Liver (tissue), 9 donors: ENCODE measurements around the gene ANAPC4. TPM values are rescaled to one million over a fixed set of nuclear protein-coding genes. Genes with fewer than 3 reads are reported as not detected.

Source experiments
- DNase-seq: peaks from one replicate; pipeline ENCODE4 v3.0.0-alpha.2; 2017; ENCODE audit warnings: low spot score
- H3K27ac ChIP-seq, 2 donors: one replicate each; pipeline ENCODE4 v1.7.0; 2013; ENCODE audit warnings: inconsistent platforms in 2 of 2, low read length in 2 of 2, control low read depth in 1 of 2, low read depth in 1 of 2, mild to moderate bottlenecking in 1 of 2
- H3K27me3 ChIP-seq, 4 donors: one replicate each; pipeline versions ENCODE4 v1.6.1 to v1.7.0; 2013; ENCODE audit warnings: low read length in 3 of 4, inconsistent platforms in 1 of 4, mild to moderate bottlenecking in 1 of 4, moderate library complexity in 1 of 4; ENCODE audit not compliant: control insufficient read depth in 4 of 4, insufficient read depth in 4 of 4
- H3K36me3 ChIP-seq, 4 donors: one replicate each; pipeline versions ENCODE4 v1.6.1 to v1.7.0; 2013; ENCODE audit warnings: low read length in 3 of 4, mild to moderate bottlenecking in 3 of 4, low read depth in 1 of 4, moderate library complexity in 1 of 4; ENCODE audit not compliant: control insufficient read depth in 4 of 4, insufficient read depth in 3 of 4
- H3K4me1 ChIP-seq, 4 donors: one replicate each; pipeline versions ENCODE4 v1.6.1 to v1.7.0; 2013; ENCODE audit warnings: low read length in 3 of 4, mild to moderate bottlenecking in 3 of 4, moderate library complexity in 1 of 4; ENCODE audit not compliant: control insufficient read depth in 4 of 4, insufficient read depth in 4 of 4
- H3K4me3 ChIP-seq, 3 donors: one replicate each; pipeline versions ENCODE4 v1.6.1 to v1.7.0; 2013; ENCODE audit warnings: low read length in 3 of 3, control low read depth in 1 of 3, low read depth in 1 of 3, mild to moderate bottlenecking in 1 of 3
- H3K9ac ChIP-seq, 2 donors: one replicate each; pipeline ENCODE4 v1.7.0; 2013; ENCODE audit warnings: low read length in 2 of 2, mild to moderate bottlenecking in 2 of 2, moderate library complexity in 2 of 2, control low read depth in 1 of 2, low read depth in 1 of 2
- H3K9me3 ChIP-seq, 4 donors: one replicate each; pipeline versions ENCODE4 v1.6.1 to v1.7.0; 2013; ENCODE audit warnings: low read length in 3 of 4; ENCODE audit not compliant: control insufficient read depth in 4 of 4
- ATF3 ChIP-seq: IDR thresholded peaks from 2 replicates; pipeline ENCODE4 v1.6.1; 2016; ENCODE audit warnings: antibody characterized with exemption
- EGR1 ChIP-seq, 2 donors: IDR thresholded peaks; 2 replicates each; pipeline ENCODE4 v1.6.1; 2016 to 2018; ENCODE audit warnings: antibody characterized with exemption in 2 of 2, low read depth in 2 of 2
- FOXA1 ChIP-seq: IDR thresholded peaks from 2 replicates; pipeline ENCODE4 v1.6.1; 2016; ENCODE audit warnings: antibody characterized with exemption
- FOXA2 ChIP-seq: IDR thresholded peaks from 2 replicates; pipeline ENCODE4 v1.6.1; 2016; ENCODE audit warnings: antibody characterized with exemption
- GABPA ChIP-seq, 2 donors: IDR thresholded peaks in 1 of 2; conservative IDR thresholded peaks in 1 of 2; 2 replicates each; pipeline ENCODE4 v1.6.1; 2016; ENCODE audit warnings: antibody characterized with exemption in 2 of 2, mild to moderate bottlenecking in 1 of 2, moderate library complexity in 1 of 2
- HNF4G ChIP-seq: IDR thresholded peaks from 2 replicates; pipeline ENCODE4 v1.6.1; 2016; ENCODE audit warnings: antibody characterized with exemption
- JUND ChIP-seq, 2 donors: IDR thresholded peaks; 2 replicates each; pipeline ENCODE4 v1.6.1; 2016; ENCODE audit warnings: antibody characterized with exemption in 2 of 2
- MAX ChIP-seq: IDR thresholded peaks from 2 replicates; pipeline ENCODE4 v1.6.1; 2016; ENCODE audit warnings: antibody characterized with exemption
- NR2F2 ChIP-seq: IDR thresholded peaks from 2 replicates; pipeline ENCODE4 v1.6.1; 2016; ENCODE audit warnings: antibody characterized with exemption
- RAD21 ChIP-seq, 2 donors: IDR thresholded peaks; 2 replicates each; pipeline ENCODE4 v1.6.1; 2016; ENCODE audit warnings: antibody characterized with exemption in 2 of 2, mild to moderate bottlenecking in 2 of 2
- RXRA ChIP-seq, 2 donors: IDR thresholded peaks; 2 replicates each; pipeline ENCODE4 v1.6.1; 2017 to 2018; ENCODE audit warnings: antibody characterized with exemption in 2 of 2, mild to moderate bottlenecking in 1 of 2
- TAF1 ChIP-seq: conservative IDR thresholded peaks from 2 replicates; pipeline ENCODE4 v1.6.1; 2016; ENCODE audit warnings: antibody characterized with exemption, mild to moderate bottlenecking
- ZBTB33 ChIP-seq: IDR thresholded peaks from 2 replicates; pipeline ENCODE4 v1.6.1; 2016; ENCODE audit warnings: antibody characterized with exemption
- WGBS: extraction: QIAGEN DNeasy Blood & Tissue Kit; methylation state at CpG from one replicate; pipeline ENCODE4 v1.1.7; 2013; 5-methylcytosine and 5-hydroxymethylcytosine counted together
- polyA plus RNA-seq, 2 donors: library from polyadenylated mRNA; stranded (reverse) in 1 of 2; unstranded in 1 of 2; fragments of 200-250 nt in 1 of 2; fragments of >200 nt in 1 of 2; fragmentation: Nextera tagmentation in 1 of 2; extraction: Ambion mirVana in 1 of 2; gene quantifications; one replicate each; pipeline versions ENCODE4 v1.2.1 to v1.2.3, GENCODE V29; 2013 to 2015
- total RNA-seq, 2 donors: library from RNA; depleted of rRNA; stranded (reverse); fragments of >200 nt; gene quantifications; one replicate each; pipeline ENCODE4 v1.2.3, GENCODE V29; 2014
- TF ChIP-seq, protein P1 (sequence below): fragments of 150-350 bp; IDR thresholded peaks from 2 replicates; pipeline ENCODE4 v1.5.1; 2017; ENCODE audit warnings: improper control_type of control experiment, low read depth, low read length; ENCODE audit not compliant: missing input control
- donor health status: healthy.
- donor health status: healthy.
- donor health status: healthy.
- donor health status: healthy.
- donor health status: healthy.

The ANAPC4 gene
- total and polyA plus RNA-seq, 4 donors: 5.7 to 17.3 (median 11.0) TPM

DNA sequence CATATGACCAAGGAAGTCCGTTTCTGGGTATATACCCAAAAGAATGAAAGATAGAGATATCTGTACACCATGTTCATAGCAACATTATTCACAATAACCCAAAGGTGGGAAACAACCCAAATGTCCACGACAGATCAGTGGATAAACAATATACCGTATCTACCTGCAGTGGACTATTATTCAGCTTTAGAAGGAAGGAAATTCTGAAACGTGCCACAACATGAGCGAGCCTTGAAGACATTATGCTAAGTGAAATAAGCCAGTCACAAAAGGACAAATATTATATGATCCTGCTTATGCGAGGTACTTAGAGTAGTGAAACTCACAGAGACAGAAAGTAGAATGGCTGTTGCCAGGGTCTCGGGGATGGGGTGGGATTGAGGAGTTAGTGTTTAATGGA, 75.0 kb downstream of the ANAPC4 start:
- TF ChIP-seq FOXA1 (no peak), ZBTB33 (no peak), JUND (IDR thresholded peaks at IDR 0.05) (no peak)
- Histone ChIP-seq H3K4me3 (no peak overlapping the region), H3K36me3 (no peaks in the 10 kb centered on the region), H3K4me1 (no peaks in the 10 kb centered on the region), H3K9me3 (no peaks in the 10 kb centered on the region), H3K27ac (no peak overlapping the region), H3K27me3 (no peaks in the 10 kb centered on the region), H3K9ac (no peak overlapping the region)
- WGBS: 94% methylated on average over 7 of the region's 7 CpGs
- no peak for DNase-seq

GRCh38 chr4:25454476-25454875, 77.4 kb downstream of the ANAPC4 start:
- TF ChIP-seq, protein P1, sequence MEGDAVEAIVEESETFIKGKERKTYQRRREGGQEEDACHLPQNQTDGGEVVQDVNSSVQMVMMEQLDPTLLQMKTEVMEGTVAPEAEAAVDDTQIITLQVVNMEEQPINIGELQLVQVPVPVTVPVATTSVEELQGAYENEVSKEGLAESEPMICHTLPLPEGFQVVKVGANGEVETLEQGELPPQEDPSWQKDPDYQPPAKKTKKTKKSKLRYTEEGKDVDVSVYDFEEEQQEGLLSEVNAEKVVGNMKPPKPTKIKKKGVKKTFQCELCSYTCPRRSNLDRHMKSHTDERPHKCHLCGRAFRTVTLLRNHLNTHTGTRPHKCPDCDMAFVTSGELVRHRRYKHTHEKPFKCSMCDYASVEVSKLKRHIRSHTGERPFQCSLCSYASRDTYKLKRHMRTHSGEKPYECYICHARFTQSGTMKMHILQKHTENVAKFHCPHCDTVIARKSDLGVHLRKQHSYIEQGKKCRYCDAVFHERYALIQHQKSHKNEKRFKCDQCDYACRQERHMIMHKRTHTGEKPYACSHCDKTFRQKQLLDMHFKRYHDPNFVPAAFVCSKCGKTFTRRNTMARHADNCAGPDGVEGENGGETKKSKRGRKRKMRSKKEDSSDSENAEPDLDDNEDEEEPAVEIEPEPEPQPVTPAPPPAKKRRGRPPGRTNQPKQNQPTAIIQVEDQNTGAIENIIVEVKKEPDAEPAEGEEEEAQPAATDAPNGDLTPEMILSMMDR: no peak
- TF ChIP-seq FOXA1 (no peak), RAD21 (IDR thresholded peaks at IDR 0.05) (no peak), GABPA (IDR thresholded peaks at IDR 0.05 in 1 of 2, conservative IDR thresholded peaks at IDR 0.05 in 1 of 2) (no peak), RXRA (IDR thresholded peaks at IDR 0.05) (no peak), ATF3 (no peak)
- WGBS: 80% methylated on average over 1 of the region's 1 CpG
- Histone ChIP-seq H3K4me1 (no peaks in the 10 kb centered on the region), H3K9ac (no peak overlapping the region), H3K9me3 (no peaks in the 10 kb centered on the region), H3K4me3 (no peak overlapping the region), H3K27me3 (no peaks in the 10 kb centered on the region), H3K27ac (no peak overlapping the region), H3K36me3 (no peaks in the 10 kb centered on the region)
- DNase-seq: no peak

GRCh38 chr4:25457053-25457715, 80.1 kb downstream of the ANAPC4 start:
- no peak for TF ChIP-seq JUND (IDR thresholded peaks at IDR 0.05)
- no peak for TF ChIP-seq EGR1 (IDR thresholded peaks at IDR 0.05; ENCODE audit: low read depth in 2 of 2)
- no peak for TF ChIP-seq FOXA1
- no peak for TF ChIP-seq RXRA (IDR thresholded peaks at IDR 0.05)
- TF ChIP-seq FOXA2: no peak
- no peak for TF ChIP-seq TAF1
- no peak for TF ChIP-seq HNF4G
- no peak for TF ChIP-seq NR2F2
- no peak for TF ChIP-seq MAX
- TF ChIP-seq GABPA (IDR thresholded peaks at IDR 0.05 in 1 of 2, conservative IDR thresholded peaks at IDR 0.05 in 1 of 2): no peak
- no peak for TF ChIP-seq ATF3
- TF ChIP-seq, protein P1: no peak
- TF ChIP-seq ZBTB33: no peak
- DNase-seq: no peak
- H3K36me3 ChIP-seq: no peaks in the 10 kb centered on the region
- H3K4me1 ChIP-seq: no peaks in the 10 kb centered on the region
- no peak overlapping the region for H3K27ac ChIP-seq
- no peak overlapping the region for H3K4me3 ChIP-seq
- no peaks in the 10 kb centered on the region for H3K9me3 ChIP-seq
- no peak overlapping the region for H3K9ac ChIP-seq
- WGBS: 84% methylated on average over 3 of the region's 3 CpGs
- no peaks in the 10 kb centered on the region for H3K27me3 ChIP-seq
